Measurements from ENCODE around the gene EML6.

Gene EML6

GRCh38 chr2:54879598-54880332, 156.3 kb downstream of the EML6 start:
- DNase-seq (ENCODE audit: low spot score): no peak

GRCh38 chr2:54880428-54880827, 157.0 kb downstream of the EML6 start:
- DNase-seq (ENCODE audit: low spot score): no peak

- no peak for DNase-seq (ENCODE audit: low spot score)
These were observed 158.3 kb downstream of the EML6 start for GRCh38 chr2:54881759-54882158.

- no peak for DNase-seq (ENCODE audit: low spot score)
These were observed 162.4 kb downstream of the EML6 start for GRCh38 chr2:54885891-54886290.

- no peak for DNase-seq (ENCODE audit: low spot score)
These were observed 164.5 kb downstream of the EML6 start for GRCh38 chr2:54887850-54888545.

GRCh38 chr2:54889053-54889452, 165.6 kb downstream of the EML6 start:
- no peak for DNase-seq (ENCODE audit: low spot score)

GRCh38 chr2:54891909-54892308, 168.4 kb downstream of the EML6 start:
- DNase-seq (ENCODE audit: low spot score): no peak

GRCh38 chr2:54894467-54894866, 171.0 kb downstream of the EML6 start:
- no peak for DNase-seq (ENCODE audit: low spot score)

GRCh38 chr2:54895730-54896129, 172.3 kb downstream of the EML6 start:
- DNase-seq (ENCODE audit: low spot score): no peak

- no peak for DNase-seq (ENCODE audit: low spot score)
These were observed 174.2 kb downstream of the EML6 start for GRCh38 chr2:54897420-54898310.

- no peak for DNase-seq (ENCODE audit: low spot score)
These were observed 175.2 kb downstream of the EML6 start for GRCh38 chr2:54898456-54899226.

- peak; percentile 70 for DNase-seq (ENCODE audit: low spot score)
These were observed 176.2 kb downstream of the EML6 start for GRCh38 chr2:54899576-54900200.

- no peak for DNase-seq (ENCODE audit: low spot score)
These were observed 177.9 kb downstream of the EML6 start for GRCh38 chr2:54901224-54901986.

GRCh38 chr2:54902763-54903162, 179.3 kb downstream of the EML6 start:
- no peak for DNase-seq (ENCODE audit: low spot score)

- DNase-seq (ENCODE audit: low spot score): no peak
These were observed 180.5 kb downstream of the EML6 start for GRCh38 chr2:54903736-54904554.

- no peak for DNase-seq (ENCODE audit: low spot score)
These were observed 181.4 kb downstream of the EML6 start for GRCh38 chr2:54904836-54905235.

- no peak for DNase-seq (ENCODE audit: low spot score)
These were observed 183.3 kb downstream of the EML6 start for GRCh38 chr2:54906716-54907115.

- DNase-seq (ENCODE audit: low spot score): no peak
These were observed 184.2 kb downstream of the EML6 start for GRCh38 chr2:54907663-54908062.

- DNase-seq (ENCODE audit: low spot score): no peak
These were observed 185.1 kb downstream of the EML6 start for GRCh38 chr2:54908591-54908990.

GRCh38 chr2:54909001-54909400, 185.5 kb downstream of the EML6 start:
- DNase-seq (ENCODE audit: low spot score): no peak
